CD8-positive, alpha-beta memory T cell (primary cell): ENCODE results near the gene REM2. TPM values are rescaled to one million over a fixed set of nuclear protein-coding genes. Genes with fewer than 3 reads are reported as not detected.
"Not testable (repeated sequence)": the region's sequence is repeated elsewhere in the genome, so short reads cannot be mapped to it uniquely, and the experiment has no call there.

Experiments used
- CTCF ChIA-PET: fragments of 350-600 bp; sonication (Branson Sonifier 250); formaldehyde crosslinking; loops from one replicate; lab custom pipeline; 2021; ENCODE audit warnings: antibody characterized with exemption; lab: Charles Lee
- POLR2A ChIA-PET: fragments of 350-600 bp; sonication (Branson Sonifier 250); formaldehyde crosslinking; loops from one replicate; lab custom pipeline; 2021; ENCODE audit warnings: antibody characterized with exemption; lab: Charles Lee
- DNase-seq, 5 donors: peaks; one replicate each; pipeline versions ENCODE4 v3.0.0 to v3.0.0-alpha.2; 2020 to 2022; ENCODE audit warnings: mixed read lengths in 1 of 5
- H3K27ac ChIP-seq: one replicate; pipeline ENCODE4 v1.7.0; 2013; ENCODE audit warnings: low read depth, mild to moderate bottlenecking, low read length, moderate library complexity
- H3K27me3 ChIP-seq: 2 replicates; pipeline ENCODE4 v1.7.0; 2013; ENCODE audit warnings: low read length, mild to moderate bottlenecking; ENCODE audit not compliant: insufficient read depth, poor library complexity, severe bottlenecking
- H3K36me3 ChIP-seq: 2 replicates; pipeline ENCODE4 v1.7.0; 2013; ENCODE audit warnings: mild to moderate bottlenecking, low read length, moderate library complexity; ENCODE audit not compliant: insufficient read depth
- H3K4me1 ChIP-seq: 2 replicates; pipeline ENCODE4 v1.7.0; 2013; ENCODE audit warnings: mild to moderate bottlenecking, low read length, moderate library complexity; ENCODE audit not compliant: insufficient read depth
- H3K4me3 ChIP-seq: 2 replicates; pipeline ENCODE4 v1.7.0; 2013; ENCODE audit warnings: mild to moderate bottlenecking, low read length
- H3K9me3 ChIP-seq: 2 replicates; pipeline ENCODE4 v1.7.0; 2013; ENCODE audit warnings: mild to moderate bottlenecking, low read length
- H3K27ac Mint-ChIP-seq, 8 donors: one replicate each; pipeline ENCODE4 v1.8.0; 2020 to 2021; ENCODE audit warnings: mixed read lengths in 8 of 8, mild to moderate bottlenecking in 6 of 8, inconsistent platforms in 3 of 8, moderate library complexity in 3 of 8
- H3K27me3 Mint-ChIP-seq, 2 donors: one replicate each; pipeline ENCODE4 v1.8.0; 2020 to 2021; ENCODE audit warnings: mixed read lengths in 2 of 2, mild to moderate bottlenecking in 1 of 2, moderate library complexity in 1 of 2
- H3K36me3 Mint-ChIP-seq, 3 donors: one replicate each; pipeline ENCODE4 v1.8.0; 2020 to 2021; ENCODE audit warnings: mixed read lengths in 3 of 3, inconsistent platforms in 1 of 3, mild to moderate bottlenecking in 1 of 3
- H3K4me1 Mint-ChIP-seq, 3 donors: one replicate each; pipeline ENCODE4 v1.8.0; 2020 to 2021; ENCODE audit warnings: mixed read lengths in 3 of 3, inconsistent platforms in 1 of 3, mild to moderate bottlenecking in 1 of 3
- H3K4me3 Mint-ChIP-seq, 7 donors: one replicate each; pipeline ENCODE4 v1.8.0; 2020 to 2021; ENCODE audit warnings: mixed read lengths in 7 of 7, mild to moderate bottlenecking in 6 of 7, moderate library complexity in 4 of 7, inconsistent platforms in 2 of 7
- H3K9me3 Mint-ChIP-seq, 5 donors: one replicate each; pipeline ENCODE4 v1.8.0; 2020 to 2022; ENCODE audit warnings: mixed read lengths in 5 of 5, mild to moderate bottlenecking in 3 of 5, moderate library complexity in 2 of 5, inconsistent platforms in 1 of 5
- polyA plus RNA-seq: library from polyadenylated mRNA; unstranded; fragments of 300-500 nt; fragmentation: Illumina TruSeq; gene quantifications from one replicate; pipeline ENCODE4 v1.2.3, GENCODE V29; 2021
- total RNA-seq, 2 experiments: library from RNA; stranded (reverse); gene quantifications; one replicate each; pipeline ENCODE4 v1.2.3, GENCODE V29; 2021

REM2 gene
- total and polyA plus RNA-seq, 3 experiments from 2014 or later = 0.33 to 1.0 (median 0.33) TPM

- H3K36me3 Mint-ChIP-seq, H3K27me3 ChIP-seq, H3K27ac ChIP-seq, H3K36me3 ChIP-seq, DNase-seq, H3K9me3 Mint-ChIP-seq, H3K4me3 ChIP-seq, H3K9me3 ChIP-seq, H3K27ac Mint-ChIP-seq: not testable (repeated sequence)
- POLR2A ChIA-PET = interaction anchor here (0.6 kb wide), 1 partner anchor 101 kb away, joined by 3 read pairs; no protein-coding TSS in a partner anchor
- CTCF ChIA-PET = interaction anchor here (0.7 to 4.0 kb wide), 4 partner anchors 9 to 40 kb away, joined by 3 to 26 read pairs (median 14); partner anchors contain the start of gene LRP10
- H3K27me3 Mint-ChIP-seq = peaks cover 25 to 29% of the 10 kb centered on the region in 2 donors
- peaks cover 11 to 25% (median 18%) of the 10 kb centered on the region in 3 donors for H3K4me1 Mint-ChIP-seq
- H3K4me3 Mint-ChIP-seq = peak overlapping the region in 1 of 7 donors; percentile 36
- peaks cover 14% of the 10 kb centered on the region for H3K4me1 ChIP-seq
Observed at GRCh38 chr14:22860377-22860776, 22.6 kb upstream of the REM2 start.

GRCh38 chr14:22861651-22862050 lies 21.4 kb upstream of the REM2 start:
- ChIA-PET POLR2A (no interaction called here), CTCF (interaction anchor here (1.2 to 6.1 kb wide), 5 partner anchors 9 to 291 kb away, joined by 3 to 42 read pairs (median 6); partner anchors contain the start of gene LRP10)
- Mint-ChIP-seq H3K4me1 (peaks cover 11 to 20% (median 15%) of the 10 kb centered on the region in 3 donors), H3K36me3 (no peaks in the 10 kb centered on the region), H3K4me3 (peak overlapping the region in 1 of 7 donors; percentile 5), H3K27ac (no peak overlapping the region), H3K9me3 (no peaks in the 10 kb centered on the region), H3K27me3 (peaks cover 19 to 24% of the 10 kb centered on the region in 2 donors)
- Histone ChIP-seq H3K36me3 (no peaks in the 10 kb centered on the region), H3K9me3 (no peaks in the 10 kb centered on the region), H3K27ac (no peak overlapping the region), H3K4me3 (no peak overlapping the region), H3K4me1 (peaks cover 14% of the 10 kb centered on the region), H3K27me3 (no peaks in the 10 kb centered on the region)
- no peak for DNase-seq

GRCh38 chr14:22864979-22865378 lies 18.0 kb upstream of the REM2 start:
- H3K4me3 Mint-ChIP-seq = no peak overlapping the region
- Histone ChIP-seq H3K4me1 (peaks cover 6% of the 10 kb centered on the region), H3K4me3 (no peak overlapping the region), H3K27me3 (no peaks in the 10 kb centered on the region), H3K36me3 (no peaks in the 10 kb centered on the region), H3K9me3 (no peaks in the 10 kb centered on the region), H3K27ac (no peak overlapping the region)
- DNase-seq = no peak
- no peak overlapping the region for H3K27ac Mint-ChIP-seq
- H3K9me3 Mint-ChIP-seq = no peaks in the 10 kb centered on the region
- H3K27me3 Mint-ChIP-seq = peaks cover 10 to 14% of the 10 kb centered on the region in 2 donors
- POLR2A ChIA-PET = interaction anchor here (0.5 kb wide), 1 partner anchor 37 kb away, joined by 5 read pairs; no protein-coding TSS in a partner anchor
- H3K36me3 Mint-ChIP-seq = no peaks in the 10 kb centered on the region
- CTCF ChIA-PET = interaction anchor here (1.7 to 6.1 kb wide), 2 partner anchors 12 to 295 kb away, joined by 6 to 42 read pairs; no protein-coding TSS in a partner anchor
- H3K4me1 Mint-ChIP-seq = peaks cover 0 to 4% (median 4%) of the 10 kb centered on the region in 3 donors

- H3K4me1 ChIP-seq = peaks cover 13% of the 10 kb centered on the region
- Mint-ChIP-seq H3K4me3 (no peak overlapping the region), H3K27ac (peak overlapping the region in 1 of 8 donors; percentile 42), H3K9me3 (no peaks in the 10 kb centered on the region), H3K36me3 (no peaks in the 10 kb centered on the region), H3K4me1 (peaks cover 4 to 10% (median 9%) of the 10 kb centered on the region in 3 donors), H3K27me3 (peaks cover 9 to 10% of the 10 kb centered on the region in 2 donors)
- H3K4me3 ChIP-seq = no peak overlapping the region
- ChIA-PET CTCF (interaction anchor here (1.7 to 6.1 kb wide), 2 partner anchors 13 to 295 kb away, joined by 6 to 42 read pairs; no protein-coding TSS in a partner anchor), POLR2A (interaction anchor here (0.5 kb wide), 1 partner anchor 37 kb away, joined by 5 read pairs; no protein-coding TSS in a partner anchor)
- H3K9me3 ChIP-seq = no peaks in the 10 kb centered on the region
- no peak for DNase-seq
- H3K36me3 ChIP-seq = no peaks in the 10 kb centered on the region
- H3K27me3 ChIP-seq = no peaks in the 10 kb centered on the region
- no peak overlapping the region for H3K27ac ChIP-seq
Observed at GRCh38 chr14:22865424-22866405, 17.3 kb upstream of the REM2 start.

GRCh38 chr14:22866874-22867273 lies 16.1 kb upstream of the REM2 start:
- Histone ChIP-seq H3K9me3 (no peaks in the 10 kb centered on the region), H3K27ac (no peak overlapping the region), H3K4me1 (peaks cover 14% of the 10 kb centered on the region), H3K27me3 (no peaks in the 10 kb centered on the region), H3K36me3 (no peaks in the 10 kb centered on the region), H3K4me3 (no peak overlapping the region)
- POLR2A ChIA-PET = no interaction called here
- Mint-ChIP-seq H3K36me3 (peaks cover 0 to 2% (median 0%) of the 10 kb centered on the region in 3 donors), H3K4me1 (peaks cover 8 to 17% (median 16%) of the 10 kb centered on the region in 3 donors), H3K27ac (peak overlapping the region in 2 of 8 donors; percentile 5 to 9), H3K9me3 (no peaks in the 10 kb centered on the region), H3K4me3 (no peak overlapping the region), H3K27me3 (peaks cover under 1 to 2% of the 10 kb centered on the region in 2 donors)
- CTCF ChIA-PET = interaction anchor here (6.1 kb wide), 1 partner anchor 14 kb away, joined by 42 read pairs; no protein-coding TSS in a partner anchor
- no peak for DNase-seq

- peaks cover 22% of the 10 kb centered on the region for H3K36me3 ChIP-seq
- no peaks in the 10 kb centered on the region for H3K27me3 ChIP-seq
- H3K4me3 ChIP-seq = peak overlapping the region; percentile 84
- ChIA-PET POLR2A (interaction anchor here (0.6 to 2.7 kb wide), 12 partner anchors 12 to 330 kb away, joined by 3 to 17 read pairs (median 3); partner anchors contain the start of genes ACIN1, C14orf119 and RBM23), CTCF (interaction anchor here (0.8 to 6.9 kb wide), 12 partner anchors 9 to 314 kb away, joined by 3 to 110 read pairs (median 12); partner anchors contain the start of genes ACIN1, C14orf119, HAUS4 and REM2)
- Mint-ChIP-seq H3K27me3 (no peaks in the 10 kb centered on the region), H3K4me1 (peaks cover 27 to 35% (median 28%) of the 10 kb centered on the region in 3 donors), H3K9me3 (no peaks in the 10 kb centered on the region), H3K36me3 (peaks cover 0 to 35% (median 6%) of the 10 kb centered on the region in 3 donors), H3K27ac (peak overlapping the region; percentile 84 to 99 (median 98)), H3K4me3 (peak overlapping the region; percentile 93 to 98 (median 94))
- peaks cover 24% of the 10 kb centered on the region for H3K4me1 ChIP-seq
- H3K9me3 ChIP-seq = no peaks in the 10 kb centered on the region
- DNase-seq = no peak
- H3K27ac ChIP-seq = peak overlapping the region; percentile 89
Observed at GRCh38 chr14:22870811-22871223, 12.2 kb upstream of the REM2 start.

- H3K27me3 Mint-ChIP-seq = no peaks in the 10 kb centered on the region
Observed at GRCh38 chr14:22871224-22872032, 11.6 kb upstream of the REM2 start, which contains the start of gene LRP10. Gene LRP10 (plus strand): TSS chr14:22871740. CDS start chr14:22872304, 564 bp downstream.

More at GRCh38 chr14:22871224-22872032, 11.6 kb upstream of the REM2 start, which contains the start of gene LRP10:
- H3K4me1 ChIP-seq = peaks cover 24% of the 10 kb centered on the region
- H3K4me3 Mint-ChIP-seq = peak within 1 kb of the TSS; percentile 93 to 98 (median 94)
- H3K27me3 ChIP-seq = no peaks in the 10 kb centered on the region
- ChIA-PET CTCF (interaction anchor here (0.8 to 6.9 kb wide), 18 partner anchors 10 to 315 kb away, joined by 3 to 110 read pairs (median 6); partner anchors contain the start of genes ACIN1, C14orf119, HAUS4 and REM2), POLR2A (interaction anchor here (0.6 to 2.7 kb wide), 15 partner anchors 11 to 331 kb away, joined by 3 to 17 read pairs (median 3); partner anchors contain the start of genes ACIN1, C14orf119, OXA1L and RBM23)
- peaks cover 0 to 42% (median 11%) of the 10 kb centered on the region in 3 donors for H3K36me3 Mint-ChIP-seq
- H3K9me3 ChIP-seq = no peaks in the 10 kb centered on the region
- DNase-seq = peak; percentile 70 to 84 (median 75)
- H3K9me3 Mint-ChIP-seq = no peaks in the 10 kb centered on the region
- H3K4me3 ChIP-seq = peak within 1 kb of the TSS; percentile 84
- peaks cover 30 to 39% (median 33%) of the 10 kb centered on the region in 3 donors for H3K4me1 Mint-ChIP-seq
- peak within 1 kb of the TSS; percentile 84 to 99 (median 98) for H3K27ac Mint-ChIP-seq
- H3K27ac ChIP-seq = peak within 1 kb of the TSS; percentile 89
- peaks cover 28% of the 10 kb centered on the region for H3K36me3 ChIP-seq
